GM18909 (cell line): ENCODE results near the gene COA7.
A peak's percentile ranks its signal among the peaks of the same experiment; 100 is the strongest.
"Not testable (repeated sequence)": the region's sequence is repeated elsewhere in the genome, so short reads cannot be mapped to it uniquely, and the experiment has no call there.

Experiments used
- ATAC-seq: cut with Tn5 transposase; IDR thresholded peaks from one replicate; pipeline ENCODE4 v1.9.1; 2021; ENCODE audit warnings: mild to moderate bottlenecking; ENCODE audit not compliant: unreplicated experiment, poor library complexity

The COA7 gene

DNA sequence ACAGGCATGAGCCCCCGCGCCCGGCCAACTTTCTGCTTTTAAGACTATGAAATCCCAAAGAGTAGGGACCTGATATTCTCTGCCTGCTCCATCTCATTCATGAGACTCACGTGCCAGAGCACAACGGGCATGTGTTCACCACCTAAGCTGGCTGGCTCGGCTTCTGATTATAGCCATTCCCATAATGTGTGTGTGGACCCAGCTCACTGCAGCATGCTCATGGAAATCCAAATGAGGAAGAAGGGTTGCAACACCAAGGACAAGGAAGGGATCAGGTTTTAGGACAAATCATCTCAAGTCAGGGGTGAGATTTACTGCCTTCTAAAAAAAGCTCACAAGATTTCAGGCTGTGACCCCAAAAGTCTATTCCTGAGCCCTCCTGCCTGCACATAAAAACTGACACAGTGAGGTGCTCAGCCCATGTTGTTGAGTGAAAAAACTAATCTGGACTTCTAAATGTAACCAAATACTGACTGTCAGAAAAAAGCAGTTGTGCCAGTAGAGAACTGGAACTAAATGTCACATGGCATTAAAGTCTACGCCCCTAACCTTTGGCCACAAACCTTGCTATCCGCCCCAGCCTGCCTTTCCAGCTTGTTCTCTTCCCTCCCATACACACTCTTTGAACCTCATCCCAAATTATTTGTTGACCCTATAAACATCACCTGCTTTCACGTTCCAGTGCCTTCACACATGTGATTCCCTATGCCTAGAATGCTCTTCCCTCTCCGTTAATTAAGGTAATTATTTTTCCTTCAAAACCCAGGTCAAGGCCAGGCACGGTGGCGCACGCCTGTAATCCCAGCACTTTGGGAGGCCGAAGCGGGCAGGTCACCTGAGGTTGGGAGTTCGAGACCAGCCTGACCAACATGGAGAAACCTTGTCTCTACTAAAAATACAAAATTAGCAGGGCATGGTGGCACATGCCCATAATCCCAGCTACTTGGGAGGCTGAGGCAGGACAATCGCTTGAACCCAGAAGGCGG is 9.1 kb upstream of the COA7 start:
- ATAC-seq = no peak

- no peak for ATAC-seq
Measured at GRCh38 chr1:52706136-52706670, 8.1 kb upstream of the COA7 start.

GRCh38 chr1:52702886-52703787 is 5.0 kb upstream of the COA7 start:
- ATAC-seq = peak; percentile 88

GRCh38 chr1:52695627-52696026 is 2.5 kb downstream of the COA7 start:
- no peak for ATAC-seq

GRCh38 chr1:52693843-52694242 is 4.3 kb downstream of the COA7 start:
- no peak for ATAC-seq

DNA sequence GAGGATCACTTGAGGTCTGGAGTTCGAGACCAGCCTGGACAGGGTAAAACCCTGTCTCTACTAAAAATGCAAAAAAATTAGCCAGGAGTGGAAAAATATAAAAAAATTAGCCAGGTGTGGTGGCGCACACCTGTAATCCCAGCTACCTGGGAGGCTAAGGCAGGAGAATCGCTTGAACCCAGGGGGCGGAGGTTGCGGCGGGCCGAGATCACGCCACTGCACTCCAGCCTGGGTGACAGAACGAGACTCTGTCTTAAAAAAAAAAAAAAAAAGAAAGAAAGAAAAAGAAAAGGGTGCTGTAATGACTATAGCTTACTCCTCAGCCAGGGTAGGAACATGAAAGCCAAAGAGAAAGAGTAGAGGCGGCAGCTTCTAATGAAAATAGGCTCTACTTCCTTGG is 4.8 kb downstream of the COA7 start:
- ATAC-seq = not testable (repeated sequence)

DNA sequence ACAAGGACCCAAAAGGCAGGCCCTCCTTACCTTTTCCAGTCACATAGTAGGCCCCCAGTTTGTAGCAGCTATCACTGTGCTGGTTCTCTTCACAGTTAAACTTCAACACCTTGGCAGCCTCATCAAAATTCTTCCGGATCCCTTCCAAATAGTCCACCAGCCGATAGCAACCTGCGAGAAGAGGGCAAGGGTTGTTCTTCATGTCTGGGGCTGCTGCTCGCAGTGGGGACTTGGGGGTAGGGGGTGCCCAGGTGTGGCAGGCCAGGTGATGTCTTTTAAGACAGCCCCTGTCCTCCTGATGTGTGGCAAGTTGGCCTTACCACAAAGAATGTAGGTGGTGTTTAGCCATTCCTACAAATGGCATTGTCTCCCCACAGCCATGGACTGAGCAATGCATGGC is 5.5 kb downstream of the COA7 start:
- ATAC-seq = no peak

DNA sequence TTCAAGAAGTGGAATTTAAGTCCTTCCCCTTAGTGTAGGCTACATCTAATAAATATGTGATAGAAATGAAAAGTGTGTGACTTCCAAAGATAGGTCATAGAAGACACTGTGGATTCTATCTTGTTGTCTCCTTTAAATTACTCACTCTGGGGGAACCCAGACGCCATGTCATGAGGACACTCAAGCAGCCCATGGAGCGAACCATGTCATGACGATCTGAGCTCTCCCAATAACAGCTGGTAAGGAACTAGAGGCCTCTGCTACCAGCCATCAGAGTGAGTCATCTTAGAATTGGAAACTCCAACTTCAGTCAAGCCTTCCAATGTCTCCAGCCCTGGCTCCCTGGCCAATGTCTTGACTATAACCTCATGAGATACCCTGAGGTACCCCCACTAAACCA is 6.3 kb downstream of the COA7 start:
- no peak for ATAC-seq

- ATAC-seq = no peak
Measured at GRCh38 chr1:52686830-52687229, 11.3 kb downstream of the COA7 start.

GRCh38 chr1:52686261-52686751 is 11.8 kb downstream of the COA7 start:
- peak; percentile 74 for ATAC-seq

DNA sequence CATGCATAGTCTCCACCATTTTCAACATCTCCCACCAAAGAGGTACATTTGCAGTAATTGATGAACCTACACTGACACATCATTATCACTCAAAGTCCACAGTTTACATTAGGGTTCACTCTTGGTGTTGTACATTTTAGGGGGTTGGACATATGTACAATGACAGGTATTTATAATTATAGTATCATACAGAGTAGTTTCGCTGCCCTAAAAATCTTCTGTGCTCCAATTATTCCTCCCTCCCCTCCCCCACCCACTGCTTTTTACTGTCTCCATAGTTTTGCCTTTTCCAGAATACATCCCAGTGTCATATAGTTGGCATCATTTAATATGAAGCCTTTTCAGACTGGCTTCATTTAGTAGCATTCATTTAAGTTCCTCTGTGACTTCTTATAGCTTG is 13.6 kb downstream of the COA7 start:
- ATAC-seq = no peak

DNA sequence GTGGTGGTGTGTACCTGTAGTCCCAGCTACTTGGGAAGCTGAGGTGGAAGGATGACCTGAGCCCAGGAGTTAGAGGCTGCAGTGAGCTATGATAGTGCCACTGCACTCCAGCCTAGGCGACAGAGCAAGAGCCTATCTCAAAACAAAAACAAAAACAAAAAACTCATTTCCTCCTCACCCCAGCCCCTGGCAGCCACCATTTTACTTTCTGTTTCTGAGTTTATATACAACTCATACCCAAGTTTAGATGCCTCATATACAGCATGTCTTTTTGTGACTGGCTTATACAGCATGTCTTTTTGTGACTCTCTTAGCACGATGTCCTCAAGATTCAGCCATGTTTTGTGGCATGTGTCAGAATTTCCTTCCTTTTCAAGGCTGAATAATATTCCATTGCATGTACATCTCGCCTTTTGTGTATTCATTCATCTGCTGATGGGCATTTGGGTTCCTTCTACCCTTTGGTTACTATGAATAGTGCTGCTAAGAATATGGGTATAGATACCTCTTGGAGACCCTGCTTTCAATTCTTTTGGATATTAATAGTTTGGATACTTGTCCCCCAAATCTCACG is 14.7 kb downstream of the COA7 start:
- no peak for ATAC-seq

- no peak for ATAC-seq
Measured at GRCh38 chr1:52681136-52681535, 17.0 kb downstream of the COA7 start.

DNA sequence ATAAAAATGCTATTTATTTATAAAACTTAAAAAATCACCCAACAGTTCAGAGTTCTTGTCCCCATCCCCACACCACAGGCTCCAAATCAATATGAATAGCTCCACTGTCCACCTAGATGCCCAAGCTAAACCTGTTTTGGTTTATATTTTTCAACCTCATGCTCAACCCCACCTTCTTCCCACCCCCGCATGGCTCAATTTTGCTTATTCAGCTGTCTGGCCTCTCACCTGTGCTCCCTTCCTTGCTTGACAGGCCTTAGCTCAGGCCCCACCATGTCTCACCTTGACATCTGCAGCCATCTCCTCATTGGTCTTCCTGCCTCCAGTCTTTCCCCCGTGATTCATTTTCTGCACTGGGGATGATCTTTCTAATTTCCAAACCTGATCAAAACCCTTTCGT is 17.8 kb downstream of the COA7 start:
- ATAC-seq = no peak

DNA sequence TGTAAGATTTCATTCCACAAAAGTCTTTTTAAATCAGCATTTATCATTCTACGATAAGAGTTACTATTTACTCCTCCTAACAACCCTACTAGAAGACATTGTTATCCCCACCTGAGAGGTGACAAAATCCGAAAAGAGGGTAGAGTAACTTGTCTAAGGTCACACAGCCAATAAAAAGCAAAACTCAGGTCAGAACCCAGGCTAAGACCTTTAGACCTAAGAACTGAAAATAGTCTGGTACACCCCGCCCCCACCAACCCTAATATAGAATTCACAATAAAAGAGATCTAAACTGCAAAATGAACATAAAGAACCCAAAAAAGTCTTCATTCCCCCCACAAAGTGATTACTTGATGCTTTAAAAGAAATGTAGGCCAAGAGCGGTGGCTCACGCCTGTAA is 18.6 kb downstream of the COA7 start:
- no peak for ATAC-seq

- no peak for ATAC-seq
Measured at GRCh38 chr1:52679048-52679447, 19.1 kb downstream of the COA7 start.

- ATAC-seq = no peak
Measured at GRCh38 chr1:52677076-52677806, 20.9 kb downstream of the COA7 start.

- no peak for ATAC-seq
Measured at GRCh38 chr1:52676249-52676903, 21.8 kb downstream of the COA7 start.
